Measurements from ENCODE around the gene CNOT1.

DNA sequence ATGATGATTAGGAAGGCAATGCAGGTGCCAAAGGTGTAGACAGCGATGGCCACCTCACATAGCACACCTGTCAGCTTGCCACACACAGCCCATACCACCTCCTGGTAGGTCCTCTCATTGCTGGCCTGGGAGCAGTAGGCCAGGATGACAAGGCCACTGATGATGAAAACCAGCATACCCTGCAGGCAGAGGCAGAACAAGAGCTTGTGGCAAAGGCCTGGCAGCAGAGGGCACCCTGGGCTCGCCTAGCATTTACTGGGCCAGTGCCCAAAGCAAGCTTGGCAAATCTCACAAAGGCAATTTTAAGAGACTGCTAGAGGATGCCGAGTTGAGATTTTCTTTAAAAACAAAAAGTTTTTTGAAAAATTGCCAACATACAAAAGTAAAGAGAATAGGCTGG is 49.1 kb upstream of the CNOT1 start:
- TF ChIP-seq, protein P1, sequence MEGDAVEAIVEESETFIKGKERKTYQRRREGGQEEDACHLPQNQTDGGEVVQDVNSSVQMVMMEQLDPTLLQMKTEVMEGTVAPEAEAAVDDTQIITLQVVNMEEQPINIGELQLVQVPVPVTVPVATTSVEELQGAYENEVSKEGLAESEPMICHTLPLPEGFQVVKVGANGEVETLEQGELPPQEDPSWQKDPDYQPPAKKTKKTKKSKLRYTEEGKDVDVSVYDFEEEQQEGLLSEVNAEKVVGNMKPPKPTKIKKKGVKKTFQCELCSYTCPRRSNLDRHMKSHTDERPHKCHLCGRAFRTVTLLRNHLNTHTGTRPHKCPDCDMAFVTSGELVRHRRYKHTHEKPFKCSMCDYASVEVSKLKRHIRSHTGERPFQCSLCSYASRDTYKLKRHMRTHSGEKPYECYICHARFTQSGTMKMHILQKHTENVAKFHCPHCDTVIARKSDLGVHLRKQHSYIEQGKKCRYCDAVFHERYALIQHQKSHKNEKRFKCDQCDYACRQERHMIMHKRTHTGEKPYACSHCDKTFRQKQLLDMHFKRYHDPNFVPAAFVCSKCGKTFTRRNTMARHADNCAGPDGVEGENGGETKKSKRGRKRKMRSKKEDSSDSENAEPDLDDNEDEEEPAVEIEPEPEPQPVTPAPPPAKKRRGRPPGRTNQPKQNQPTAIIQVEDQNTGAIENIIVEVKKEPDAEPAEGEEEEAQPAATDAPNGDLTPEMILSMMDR (IDR thresholded peaks at IDR 0.05; ENCODE audit: low read depth, low read length), result peak; percentile 16; the same call in 1 of the 2 replicates
- no peak for TF ChIP-seq EZH2phosphoT487 (IDR thresholded peaks at IDR 0.05; ENCODE audit: low read depth)
